GM06990 (cell line): Measurements from ENCODE around the gene SPNS2.

ENCODE experiments used
- DNase-seq: peaks from one replicate; pipeline ENCODE4 v3.0.0-alpha.2; 2011; ENCODE audit not compliant: insufficient read length; ENCODE audit errors: extremely low read depth
- H3K27me3 ChIP-seq: replicated peaks from 2 replicates; pipeline ENCODE4 v1.6.0; 2011; ENCODE audit warnings: low read length; ENCODE audit not compliant: control insufficient read depth, insufficient read depth
- H3K36me3 ChIP-seq: 2 replicates; pipeline ENCODE4 v1.5.1; 2011; ENCODE audit warnings: low read length; ENCODE audit not compliant: control insufficient read depth, insufficient read depth
- H3K4me3 ChIP-seq: replicated peaks from 2 replicates; pipeline ENCODE4 v1.5.1; 2011; ENCODE audit warnings: low read depth, mild to moderate bottlenecking, control low read depth, low read length
- CTCF ChIP-seq: IDR thresholded peaks from 2 replicates; pipeline ENCODE4 v1.5.1; 2011; ENCODE audit warnings: low read length, control low read depth, mild to moderate bottlenecking, inconsistent platforms; ENCODE audit not compliant: insufficient read depth, poor library complexity, severe bottlenecking

The SPNS2 gene

GRCh38 chr17:4549781-4550533, 51.3 kb downstream of the SPNS2 start:
- Histone ChIP-seq H3K36me3 (peaks cover 49% of the 10 kb centered on the region), H3K4me3 (no peak overlapping the region), H3K27me3 (no peaks in the 10 kb centered on the region)
- TF ChIP-seq CTCF: no peak
- no peak for DNase-seq

DNA sequence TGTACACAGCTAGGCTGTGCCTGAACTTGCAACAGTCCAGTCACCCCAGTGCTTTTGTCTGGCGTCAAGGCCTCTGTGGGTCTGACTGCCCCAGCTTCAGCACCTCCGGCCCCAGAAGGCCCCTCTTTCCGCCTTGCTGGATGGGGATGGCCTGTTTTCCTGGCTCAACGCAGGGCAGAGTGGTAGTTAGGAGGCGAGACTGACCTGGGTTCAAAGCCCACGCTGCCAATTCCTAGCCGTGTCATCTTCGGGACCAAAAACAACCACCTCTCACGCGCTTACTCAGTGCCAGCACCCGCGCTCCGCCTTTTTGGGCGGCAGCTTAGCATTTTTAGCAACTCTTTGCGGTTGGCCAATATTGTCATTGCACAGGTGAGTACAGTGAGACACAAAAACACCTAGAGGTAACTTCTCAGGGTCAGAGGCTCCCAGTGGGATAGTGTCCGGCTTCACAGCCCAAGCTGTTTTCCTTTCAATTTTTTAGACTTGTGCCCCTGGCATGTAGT, 51.9 kb downstream of the SPNS2 start:
- Histone ChIP-seq H3K27me3 (no peaks in the 10 kb centered on the region), H3K4me3 (no peak overlapping the region), H3K36me3 (peaks cover 44% of the 10 kb centered on the region)
- DNase-seq: no peak
- no peak for TF ChIP-seq CTCF

DNA sequence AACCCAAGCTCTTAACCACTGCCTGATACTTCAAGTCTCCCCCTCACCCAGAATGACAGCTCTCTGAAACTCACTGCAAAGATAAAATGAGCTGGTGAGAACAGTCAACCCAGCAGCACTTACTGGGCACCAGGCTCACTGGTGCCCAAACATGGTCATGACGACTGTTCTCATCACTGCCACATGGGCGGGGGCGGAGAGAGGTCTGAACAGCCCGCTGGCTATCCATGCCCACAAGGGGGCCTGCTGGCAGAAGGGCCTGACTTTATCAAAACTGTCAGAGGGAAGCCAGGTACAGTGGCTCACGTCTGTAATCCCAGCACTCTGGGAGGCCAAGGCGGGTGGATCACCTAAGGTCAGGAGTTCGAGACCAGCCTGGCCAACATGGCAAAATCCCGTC, 52.5 kb downstream of the SPNS2 start:
- peaks cover 42% of the 10 kb centered on the region for H3K36me3 ChIP-seq
- H3K27me3 ChIP-seq: no peaks in the 10 kb centered on the region
- no peak overlapping the region for H3K4me3 ChIP-seq
- DNase-seq: no peak
- TF ChIP-seq CTCF: no peak

DNA sequence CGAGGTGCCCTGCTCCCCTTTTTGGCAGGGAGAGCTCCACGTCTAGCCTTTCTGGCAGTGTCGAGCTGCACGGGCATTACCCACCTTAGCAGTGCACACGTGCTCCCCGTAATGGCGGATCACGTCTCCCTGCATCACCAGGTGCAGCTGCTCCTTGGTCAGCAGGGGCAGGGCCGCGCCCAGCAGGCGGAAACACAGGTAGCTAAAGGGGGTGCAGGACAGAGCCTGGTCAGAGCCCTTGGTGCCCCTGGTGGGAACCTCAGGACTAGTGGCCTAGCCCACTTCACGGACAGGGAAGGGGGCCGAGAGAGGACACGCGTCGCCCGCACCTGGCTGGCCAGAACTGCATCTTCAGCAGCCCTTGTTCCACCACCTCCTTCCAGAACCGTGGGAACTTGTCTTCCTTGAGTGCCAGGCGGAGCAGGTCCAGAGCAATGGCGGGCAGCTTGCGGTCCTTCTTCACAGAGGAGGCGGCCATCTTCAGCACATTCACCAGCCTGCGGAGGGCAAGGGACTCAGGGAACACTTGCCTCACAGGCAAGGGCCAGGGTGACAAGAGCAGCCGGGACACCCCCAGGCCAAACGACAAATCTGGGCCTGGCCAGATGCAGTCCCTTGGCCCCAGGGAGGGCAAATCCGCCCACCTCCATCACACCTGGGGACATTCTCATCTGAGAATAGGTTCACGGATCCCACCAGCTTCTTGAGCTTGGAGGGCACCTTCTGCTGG, 53.3 kb downstream of the SPNS2 start:
- peaks cover 42% of the 10 kb centered on the region for H3K36me3 ChIP-seq

GRCh38 chr17:4553669-4554068, 55.0 kb downstream of the SPNS2 start:
- H3K36me3 ChIP-seq: peaks cover 33% of the 10 kb centered on the region
- TF ChIP-seq CTCF: no peak
- no peak for DNase-seq
- H3K27me3 ChIP-seq: no peaks in the 10 kb centered on the region
- H3K4me3 ChIP-seq: peak overlapping the region; percentile 94

More for the DNA sequence above, 53.3 kb downstream of the SPNS2 start:
- H3K4me3 ChIP-seq: no peak overlapping the region
- TF ChIP-seq CTCF: no peak
- H3K27me3 ChIP-seq: no peaks in the 10 kb centered on the region
- no peak for DNase-seq
